Right lobe of liver (tissue), 6 donors: ENCODE data around the gene LTBP3. TPM values are rescaled to one million over a fixed set of nuclear protein-coding genes. Genes with fewer than 3 reads are reported as not detected.

Experiments used
- ATAC-seq, 4 donors: fragments of 200-7000 bp; cut with Tn5 transposase; one replicate each; pipeline ENCODE4 v1.9.1; 2020; ENCODE audit warnings: mild to moderate bottlenecking in 4 of 4, moderate library complexity in 4 of 4
- DNase-seq, 3 donors: peaks; one replicate each; pipeline ENCODE4 v3.0.0-alpha.2; 2020
- H3K27ac ChIP-seq, 3 donors: fragments of 200-600 bp; one replicate each; pipeline ENCODE4 v1.8.0; 2022
- H3K27me3 ChIP-seq, 2 donors: fragments of 200-600 bp; one replicate each; pipeline ENCODE4 v1.8.0; 2022
- H3K36me3 ChIP-seq, 4 donors: fragments of 200-600 bp; sonication (generic) in 1 of 4; one replicate each; pipeline versions ENCODE4 v1.5.1 to v1.8.0; 2017 to 2022; ENCODE audit warnings: control low read depth in 1 of 4
- H3K4me1 ChIP-seq, 4 donors: fragments of 200-600 bp; sonication (generic) in 1 of 4; one replicate each; pipeline versions ENCODE4 v1.5.1 to v1.8.0; 2017 to 2022; ENCODE audit warnings: control low read depth in 1 of 4
- H3K4me3 ChIP-seq, 3 donors: fragments of 200-600 bp; one replicate each; pipeline ENCODE4 v1.8.0; 2022
- H3K9me3 ChIP-seq, 4 donors: fragments of 200-600 bp; sonication (generic) in 1 of 4; one replicate each; pipeline versions ENCODE4 v1.5.1 to v1.8.0; 2017 to 2022; ENCODE audit warnings: control low read depth in 1 of 4
- CTCF ChIP-seq, 4 donors: fragments of 200-600 bp in 3 of 4; fragments of 450-650 bp in 1 of 4; IDR thresholded peaks; one replicate each; pipeline versions ENCODE4 v1.5.1 to v1.8.0; 2016 to 2022; ENCODE audit warnings: antibody characterized with exemption in 4 of 4, mild to moderate bottlenecking in 2 of 4
- POLR2A ChIP-seq: fragments of 450-650 bp; IDR thresholded peaks from one replicate; pipeline ENCODE4 v1.6.1; 2017; ENCODE audit warnings: antibody characterized with exemption, mild to moderate bottlenecking
- WGBS: methylation state at CpG from one replicate; pipeline ENCODE4 v1.1.6; 2018; ENCODE audit warnings: low coverage, low lambda C conversion rate; ENCODE audit not compliant: insufficient coverage; ENCODE audit errors: missing lambda C conversion rate; 5-methylcytosine and 5-hydroxymethylcytosine counted together
- intact Hi-C, 2 donors: fragments of 100-400 bp; cut with DNase I; formaldehyde crosslinking; loops; one replicate each; pipeline versions ENCODE4 v1.11.2 to v1.14.1; 2022
- total RNA-seq, 6 experiments: library from RNA; depleted of rRNA in 2 of 6; stranded (reverse); fragments of >200 nt in 2 of 6; fragmentation: NEBNext Ultra II Directional in 3 of 6; extraction: Animal tissue kit (Norgen Biotek cat#: 25700) in 3 of 6; gene quantifications; one replicate each; pipeline versions ENCODE4 v1.1.0 to v1.2.4, GENCODE V29; 2016 to 2023
- donor health status: DM: no; HTN: yes; CAD: no.
- donor health status: DM: no; HTN: no; CAD: no.
- donor health status: DM: no; HTN: no; CAD: no.
- donor health status: DM: no; HTN: yes; CAD: no.
- donor health status: DM: no; HTN: yes; CAD: no.

Gene LTBP3
- total RNA-seq, 6 experiments from 2014 or later: 26.6 to 94.1 (median 46.8) TPM

GRCh38 chr11:65559951-65560537 is 1.9 kb upstream of the LTBP3 start:
- DNase-seq (no peak), ATAC-seq (peak in 1 of 4 donors; percentile 5)
- 27% methylated on average over 4 of the region's 5 CpGs for WGBS
- H3K36me3 ChIP-seq: no peaks in the 10 kb centered on the region
- H3K4me3 ChIP-seq: no peak overlapping the region
- intact Hi-C loops: no loop called here
- TF ChIP-seq CTCF (IDR thresholded peaks at IDR 0.05) (no peak), POLR2A (no peak)
- H3K4me1 ChIP-seq: peaks cover 0 to 8% (median 3%) of the 10 kb centered on the region in 4 donors
- H3K27ac ChIP-seq: peak overlapping the region in 1 of 3 donors; percentile 41
- no peaks in the 10 kb centered on the region for H3K27me3 ChIP-seq
- no peaks in the 10 kb centered on the region for H3K9me3 ChIP-seq

GRCh38 chr11:65559535-65559934 is 1.4 kb upstream of the LTBP3 start:
- WGBS: 100% methylated on average over 1 of the region's 5 CpGs
- ATAC-seq: no peak
- no peak for TF ChIP-seq POLR2A
- no peak for TF ChIP-seq CTCF (IDR thresholded peaks at IDR 0.05)
- Histone ChIP-seq H3K27ac (peak overlapping the region; percentile 41 to 82 (median 56)), H3K27me3 (no peaks in the 10 kb centered on the region), H3K4me3 (no peak overlapping the region), H3K9me3 (no peaks in the 10 kb centered on the region), H3K36me3 (no peaks in the 10 kb centered on the region), H3K4me1 (peaks cover 0 to 8% (median 3%) of the 10 kb centered on the region in 4 donors)
- intact Hi-C loops: no loop called here
- DNase-seq: no peak

- DNase-seq (peak in 1 of 3 donors; percentile 58), ATAC-seq (peak in 3 of 4 donors; percentile 3 to 4 (median 4))
- Histone ChIP-seq H3K9me3 (no peaks in the 10 kb centered on the region), H3K27me3 (no peaks in the 10 kb centered on the region), H3K4me3 (peak overlapping the region in 2 of 3 donors; percentile 50 to 55), H3K4me1 (peaks cover 0 to 8% (median 3%) of the 10 kb centered on the region in 4 donors), H3K36me3 (no peaks in the 10 kb centered on the region), H3K27ac (peak overlapping the region; percentile 41 to 82 (median 56))
- intact Hi-C loops: no loop called here
- TF ChIP-seq POLR2A (no peak), CTCF (IDR thresholded peaks at IDR 0.05) (no peak)
- no CpG with 5 or more reads among the region's 19 CpGs for WGBS
Measured at GRCh38 chr11:65558930-65559509, 861 bp upstream of the LTBP3 start.

DNA sequence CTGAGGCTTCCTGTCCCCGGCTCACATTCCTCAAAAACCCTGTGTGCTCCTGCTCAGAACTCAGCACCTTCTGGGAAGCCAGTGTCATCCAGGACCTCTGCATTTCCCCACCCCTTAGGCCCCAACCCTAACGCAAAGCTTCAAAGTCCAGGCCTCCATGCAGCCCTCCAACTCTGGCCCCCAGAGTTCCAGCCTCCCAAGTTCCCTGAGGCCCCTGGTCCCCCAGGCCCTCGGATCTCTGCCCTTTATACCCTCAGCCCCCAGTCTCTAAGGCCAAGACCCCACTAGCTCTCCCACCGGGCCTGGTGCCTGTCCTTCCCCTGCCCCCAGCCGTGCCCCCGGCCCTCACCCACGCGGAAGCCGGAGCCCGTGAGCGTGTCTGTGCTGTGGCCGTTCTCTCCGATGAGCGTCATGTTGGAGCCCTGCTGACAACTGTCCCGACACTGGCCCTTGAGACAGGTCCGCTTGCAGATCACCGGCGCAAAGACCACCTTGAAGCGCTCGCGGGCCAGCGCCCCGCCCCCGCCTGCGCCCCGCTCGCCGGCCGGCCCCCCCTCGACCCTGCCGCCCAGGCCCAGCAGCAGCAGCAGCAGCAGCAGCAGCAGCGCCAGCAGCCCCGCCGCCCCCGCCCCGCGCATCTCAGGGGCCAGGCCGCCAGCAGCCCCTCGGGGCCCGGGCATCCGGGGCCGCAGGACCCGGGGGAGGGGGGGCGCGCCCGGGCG is 718 bp downstream of the LTBP3 start:
- Histone ChIP-seq H3K4me1 (peaks cover 0 to 13% (median 3%) of the 10 kb centered on the region in 4 donors), H3K36me3 (no peaks in the 10 kb centered on the region), H3K27ac (peak overlapping the region; percentile 41 to 82 (median 56)), H3K9me3 (no peaks in the 10 kb centered on the region), H3K27me3 (no peaks in the 10 kb centered on the region), H3K4me3 (peak overlapping the region; percentile 50 to 55 (median 54))
- TF ChIP-seq CTCF (IDR thresholded peaks at IDR 0.05): no peak
- TF ChIP-seq POLR2A: no peak
- intact Hi-C loops: no loop called here
- 2% methylated on average over 19 of the region's 47 CpGs for WGBS
- DNase-seq (no peak), ATAC-seq (no peak)
